Fibroblast of the conjunctiva (primary cell): ENCODE measurements around the gene GCK.
"Not testable (repeated sequence)": the region's sequence is repeated elsewhere in the genome, so short reads cannot be mapped to it uniquely, and the experiment has no call there.

Experiments used
- DNase-seq: peaks from one replicate; pipeline ENCODE4 v3.0.0-alpha.2; 2010; ENCODE audit warnings: low read depth

GCK gene

DNA sequence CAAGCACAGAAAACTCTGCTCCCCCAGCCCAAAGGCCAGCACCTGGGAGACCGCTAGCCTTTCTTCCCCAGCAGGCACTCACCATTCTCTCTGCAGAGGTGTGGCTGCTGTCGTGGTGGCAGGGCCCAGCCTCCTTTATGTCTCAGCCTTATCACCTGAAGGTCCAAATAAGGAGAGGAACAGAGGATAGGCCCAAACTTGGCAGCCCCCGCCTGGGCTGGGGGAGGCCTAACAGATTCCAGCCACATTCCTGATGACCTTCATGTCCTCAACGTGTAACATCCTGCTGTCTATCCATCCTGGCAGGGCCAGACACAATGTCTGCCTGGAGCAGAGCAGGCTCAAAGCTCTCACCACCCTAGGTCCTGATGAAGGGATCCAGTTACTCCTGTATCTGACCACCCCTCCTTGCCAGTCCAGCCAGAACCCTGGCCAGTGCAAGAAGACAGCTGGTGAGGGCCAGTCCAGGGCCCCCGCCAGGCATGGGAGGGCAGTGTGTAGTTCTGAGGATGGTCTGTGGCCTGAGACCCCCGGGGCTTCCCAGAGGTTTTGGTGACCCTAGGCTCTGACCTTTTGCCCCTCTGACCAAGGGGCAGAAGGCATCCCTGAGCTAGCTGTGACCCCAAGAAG, 47.9 kb downstream of the GCK start, which contains the start of gene MYL7:
TSS of gene MYL7 (minus strand) at position 112 of the 630 bp plus-strand sequence. CDS start at position 85, 27 bp downstream.
- DNase-seq: no peak

GRCh38 chr7:44140341-44140740, 48.9 kb downstream of the GCK start:
- no peak for DNase-seq

DNA sequence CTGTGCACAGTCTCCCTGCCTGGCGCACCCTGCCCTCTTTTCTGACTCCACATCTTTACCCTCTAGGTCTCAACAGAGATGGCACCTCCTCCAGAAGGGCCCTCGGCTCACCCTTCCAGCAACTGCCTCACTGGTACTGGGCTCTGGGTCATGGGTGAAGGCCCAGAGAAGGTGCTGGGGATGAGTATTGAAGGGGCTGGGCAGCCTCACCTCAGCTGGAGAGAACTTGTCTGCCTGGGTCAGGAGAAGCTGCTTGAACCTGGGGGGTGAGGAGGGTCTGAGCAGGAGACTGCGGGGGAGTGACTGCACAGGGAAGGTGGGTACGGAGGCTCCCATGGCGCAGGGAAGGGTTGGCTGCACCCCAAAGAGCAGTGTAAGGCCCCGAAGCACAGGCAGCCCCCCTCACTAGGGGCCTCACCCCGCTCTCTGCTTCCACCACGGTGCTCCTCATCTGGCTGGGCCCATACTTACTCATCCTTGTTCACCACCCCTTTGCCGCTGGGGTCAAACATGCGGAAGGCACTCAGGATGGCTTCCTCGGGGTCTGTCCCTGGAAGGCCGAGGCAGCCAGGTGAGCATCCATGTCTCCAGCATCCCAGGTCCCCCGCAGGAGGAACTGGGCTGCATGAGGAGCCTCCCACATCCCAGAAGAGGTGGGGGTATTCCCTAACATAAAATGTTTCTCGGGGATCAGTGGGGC, 49.8 kb downstream of the GCK start:
- DNase-seq: no peak

- no peak for DNase-seq
Measured at GRCh38 chr7:44138698-44139097, 50.5 kb downstream of the GCK start.

DNA sequence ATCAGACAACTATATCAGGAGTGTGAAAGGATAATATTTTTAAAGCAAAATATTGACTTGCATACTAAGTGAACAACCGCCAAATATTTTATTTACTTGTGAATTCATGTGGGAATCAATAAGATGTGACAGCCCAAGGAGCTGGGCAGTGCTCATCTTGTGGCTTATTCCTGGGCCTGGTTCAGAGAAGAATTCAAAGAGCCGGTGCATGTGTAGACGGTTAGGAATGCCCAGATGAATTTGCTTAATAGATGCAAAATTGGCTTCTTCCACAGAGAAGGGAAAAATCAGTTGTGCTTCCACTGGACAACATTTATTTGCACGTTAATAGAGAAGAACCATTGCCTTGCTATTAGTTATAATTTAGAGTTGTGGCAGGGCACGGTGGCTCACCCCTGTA, 52.5 kb downstream of the GCK start:
- DNase-seq: no peak

DNA sequence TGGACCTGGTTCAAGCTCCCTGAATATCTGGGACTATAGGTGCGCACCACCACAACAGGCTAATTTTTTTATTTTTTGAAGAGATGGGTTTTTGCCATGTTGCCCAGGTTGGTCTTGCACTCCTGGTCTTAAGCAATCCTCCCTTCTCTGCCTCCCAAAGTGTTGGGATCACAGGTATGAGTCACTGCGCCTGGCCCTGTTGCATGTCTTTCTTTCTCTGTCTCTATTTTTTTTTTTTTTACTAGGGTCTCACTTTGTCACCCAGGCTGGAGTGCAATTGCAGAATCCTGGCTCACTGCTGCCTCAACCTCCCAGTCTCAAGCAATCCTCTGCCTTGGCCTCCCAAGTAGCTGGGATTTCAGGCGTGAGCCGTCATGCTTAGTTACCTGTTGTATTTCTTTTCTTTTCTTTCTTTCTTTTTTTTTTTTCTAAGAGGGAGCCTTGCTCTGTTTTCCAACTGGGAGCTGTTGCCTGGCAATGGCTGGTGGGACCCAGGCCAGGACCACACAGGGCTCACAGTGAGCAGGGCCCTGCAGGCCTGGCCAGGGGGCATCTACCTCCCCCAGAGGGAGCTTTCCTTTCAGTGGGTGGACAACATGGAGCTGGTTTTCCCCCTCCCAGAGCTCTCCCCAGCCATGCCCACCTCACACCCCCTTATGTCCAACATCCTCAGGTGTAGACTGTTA, 54.2 kb downstream of the GCK start:
- no peak for DNase-seq

DNA sequence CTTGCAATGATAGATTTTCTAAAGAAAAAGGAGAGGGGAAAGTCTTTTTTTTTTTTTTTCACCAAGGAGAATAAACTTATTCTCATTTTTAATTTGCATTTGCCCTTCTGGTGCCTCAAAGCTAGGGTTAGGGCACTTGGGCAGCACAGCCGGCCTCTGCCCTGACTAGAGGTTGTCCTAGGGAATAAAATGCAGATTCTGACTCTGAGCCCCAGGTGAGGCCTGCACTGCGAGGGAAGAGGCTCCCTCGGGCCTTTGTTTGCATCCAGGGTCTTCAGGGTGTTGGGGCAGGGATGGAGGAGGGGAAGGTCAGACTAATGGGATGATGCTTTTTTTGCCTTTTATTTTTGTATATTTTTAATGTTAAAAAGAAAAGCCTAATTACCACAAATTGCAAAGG, 55.9 kb downstream of the GCK start:
- no peak for DNase-seq

- no peak for DNase-seq
Measured at GRCh38 chr7:44132039-44132438, 57.2 kb downstream of the GCK start.

DNA sequence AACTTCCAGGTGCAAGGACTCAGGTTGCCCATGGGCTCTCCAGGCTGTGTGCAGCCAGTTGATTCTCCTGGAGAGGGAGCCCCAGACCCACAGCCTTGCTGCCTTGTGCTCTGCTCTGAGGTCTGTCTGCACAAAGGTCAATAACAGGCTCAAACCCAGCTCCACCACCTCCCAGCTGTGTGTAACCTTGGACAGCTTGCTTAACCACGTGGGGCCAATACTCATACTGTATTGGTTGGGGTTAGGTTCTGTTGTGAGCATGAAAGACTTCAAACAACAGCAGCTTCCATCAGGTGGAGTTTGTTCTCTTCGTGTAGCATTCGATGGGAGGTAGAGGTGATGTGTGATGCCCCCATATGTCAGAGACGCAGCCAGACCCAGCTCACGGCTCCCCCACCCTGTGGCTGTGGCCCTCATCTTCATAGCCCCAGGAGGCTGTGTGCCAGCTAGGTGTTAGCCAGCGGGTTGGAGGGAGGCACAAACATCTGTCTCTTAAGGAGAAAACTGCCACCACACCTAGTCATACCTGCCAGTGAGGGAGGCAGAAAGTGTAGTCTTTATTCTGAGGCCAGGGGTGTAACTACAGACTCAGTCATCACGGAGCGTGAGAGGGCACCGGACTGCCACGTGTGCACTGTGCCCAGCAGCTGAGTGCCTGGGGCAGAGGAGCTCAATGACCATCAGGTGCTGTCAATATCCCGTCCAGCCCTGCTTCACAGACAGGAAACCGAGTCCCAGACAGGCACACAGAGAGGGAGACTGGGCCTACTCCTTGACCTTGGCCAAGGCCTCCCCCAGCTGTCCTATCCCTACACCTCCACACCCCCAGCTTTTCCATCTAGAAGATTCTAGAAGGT, 57.8 kb downstream of the GCK start:
- DNase-seq: no peak

- DNase-seq: no peak
Measured at GRCh38 chr7:44128721-44129582, 60.3 kb downstream of the GCK start.

- no peak for DNase-seq
Measured at GRCh38 chr7:44127161-44127560, 62.1 kb downstream of the GCK start.

DNA sequence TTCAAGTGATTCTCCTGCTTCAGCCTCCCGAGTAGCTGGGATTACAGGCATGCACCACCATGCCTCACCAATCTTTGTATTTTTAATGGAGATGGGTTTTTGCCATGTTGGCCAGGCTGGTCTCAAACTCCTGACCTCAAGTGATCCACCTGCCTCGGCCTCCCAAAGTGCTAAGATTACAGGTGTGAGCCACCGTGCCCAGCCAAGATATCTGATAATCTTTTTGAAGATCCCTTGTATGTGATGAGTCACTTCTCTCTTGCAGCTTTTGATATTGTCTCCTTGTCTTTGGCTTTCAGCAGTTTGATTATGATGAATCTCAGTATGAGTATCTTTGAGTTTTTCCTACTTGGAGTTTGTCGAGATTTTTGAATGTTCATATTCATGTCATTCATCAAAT, 62.7 kb downstream of the GCK start:
- not testable (repeated sequence) for DNase-seq

DNA sequence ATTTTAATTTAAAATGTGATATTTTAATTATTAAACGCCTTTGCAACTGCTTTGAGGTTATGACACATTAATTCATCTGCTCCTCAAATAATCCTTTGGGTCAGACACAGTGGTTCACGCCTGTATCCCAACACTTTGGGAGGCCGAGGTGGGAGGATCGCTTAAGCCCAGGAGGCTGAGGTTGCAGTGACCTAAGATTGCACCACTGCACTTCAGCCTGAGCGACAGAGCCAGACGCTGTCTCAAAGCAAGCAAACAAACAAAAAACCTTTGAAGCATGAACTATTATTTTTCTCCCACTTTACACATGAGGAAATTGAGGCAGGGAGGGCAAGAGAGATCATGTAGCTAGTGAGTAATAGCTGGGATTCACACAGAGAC, 64.4 kb downstream of the GCK start:
- no peak for DNase-seq

GRCh38 chr7:44123190-44124003, 65.8 kb downstream of the GCK start, which contains the start of gene POLD2:
Gene POLD2, minus strand, starts transcription at chr7:44123548. Its CDS starts 1,495 bp downstream, at chr7:44122053.
- peak; percentile 90 for DNase-seq

GRCh38 chr7:44122529-44122928, 66.7 kb downstream of the GCK start:
- no peak for DNase-seq

DNA sequence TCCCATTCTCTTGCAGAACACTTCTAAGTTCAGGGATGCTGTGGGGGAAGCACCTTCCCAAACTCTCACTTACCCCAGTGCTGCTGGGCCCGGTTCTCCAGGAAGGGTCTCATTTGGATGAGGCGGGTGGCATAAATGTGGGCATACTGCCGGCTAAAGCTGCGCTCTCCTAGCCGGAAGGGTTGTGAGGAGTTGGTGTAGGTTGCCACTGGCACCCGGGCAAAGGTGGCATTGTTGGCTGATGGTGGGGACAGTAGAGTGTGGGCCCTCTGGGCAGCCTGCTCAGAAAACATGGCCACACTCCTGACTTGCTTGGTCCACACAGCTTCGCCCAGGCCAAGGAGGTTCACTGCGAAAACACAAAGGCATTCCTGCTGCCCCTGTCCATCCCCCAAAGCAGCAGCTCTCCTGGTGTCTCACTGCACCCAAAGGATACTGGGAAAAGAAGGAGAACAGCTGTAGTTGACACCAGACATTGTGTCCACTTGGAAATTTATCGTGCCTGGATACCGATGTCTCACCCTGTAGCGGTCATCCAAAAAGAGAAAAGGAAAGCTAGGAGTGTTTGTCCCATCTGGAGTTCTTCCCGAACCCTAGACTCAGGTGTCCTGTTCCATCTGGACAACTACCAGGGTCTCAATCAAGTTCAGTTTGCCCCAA, 67.3 kb downstream of the GCK start:
- DNase-seq: no peak

GRCh38 chr7:44120395-44120794, 68.8 kb downstream of the GCK start:
- DNase-seq: no peak

GRCh38 chr7:44119829-44120380, 69.3 kb downstream of the GCK start:
- DNase-seq: no peak

DNA sequence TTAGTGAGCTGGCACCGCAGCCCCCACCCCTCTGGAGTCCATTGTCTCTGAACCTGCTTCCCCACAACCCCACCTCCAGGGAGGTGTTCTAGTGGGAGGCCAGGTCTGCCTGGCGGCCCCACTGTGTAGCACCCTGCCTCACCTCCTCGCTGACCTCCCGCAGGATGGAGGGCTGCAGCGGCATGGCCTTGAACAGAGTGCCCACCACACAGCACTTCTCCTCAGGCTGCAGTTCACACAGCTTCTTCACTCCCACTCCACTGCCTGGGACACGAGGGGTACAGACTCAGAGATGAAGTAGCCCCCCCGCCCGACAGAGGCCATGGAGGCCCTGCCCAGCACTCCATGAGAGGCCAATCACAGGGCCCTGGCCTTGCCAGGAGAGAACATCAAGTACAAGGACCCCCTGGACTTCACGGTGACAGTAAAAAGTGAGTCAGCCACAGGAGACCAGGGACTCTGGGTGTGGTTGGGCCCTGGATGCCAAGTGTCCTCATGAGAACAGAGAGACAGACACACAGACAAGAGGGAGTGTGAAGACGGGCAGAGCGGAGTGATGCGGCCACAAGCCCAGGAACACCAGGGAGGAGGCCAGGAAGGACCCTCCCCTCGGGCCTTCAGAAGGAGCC, 71.3 kb downstream of the GCK start:
- no peak for DNase-seq
